ENCODE results near the gene F11. TPM values are rescaled to one million over a fixed set of nuclear protein-coding genes. Genes with fewer than 3 reads are reported as not detected.

The F11 gene
- total and polyA plus RNA-seq, 9 of the 15 experiments (the other 6 are each of a cell fraction or from before 2014, with no cell fraction given): not detected

GRCh38 chr4:186294160-186294559, 28.2 kb downstream of the F11 start:
- Histone ChIP-seq H3K79me2 (ENCODE audit: control insufficient read depth, insufficient read depth, low read length) (no peaks in the 10 kb centered on the region), H3K27ac (ENCODE audit: extremely low read depth, low read depth, low read length) (no peak overlapping the region), H3K9me3 (replicated peaks; ENCODE audit: control insufficient read depth, insufficient read depth, low read depth, low read length) (no peaks in the 10 kb centered on the region), H4K20me1 (replicated peaks; ENCODE audit: control insufficient read depth, insufficient read depth, low read length) (no peaks in the 10 kb centered on the region; the same call in 1 of the 2 replicates), H3K27me3 (ENCODE audit: control insufficient read depth in 2 of 2, insufficient read depth in 2 of 2, low read length in 2 of 2) (peaks cover 27 to 49% of the 10 kb centered on the region in 2 experiments), H3K36me3 (ENCODE audit: control insufficient read depth, insufficient read depth, low read length) (no peaks in the 10 kb centered on the region), H3K9ac (ENCODE audit: insufficient read depth in 1 of 2, low read depth in 2 of 2, low read length in 2 of 2) (no peak overlapping the region), H2AFZ (ENCODE audit: low read depth, low read length) (no peak overlapping the region), H3K4me2 (ENCODE audit: insufficient read depth, low read length) (no peak overlapping the region), H3K4me3 (no peak overlapping the region), H3K4me1 (replicated peaks in 1 of 2; ENCODE audit: control insufficient read depth in 2 of 2, insufficient read depth in 2 of 2, low read length in 2 of 2) (peaks cover 0 to 10% of the 10 kb centered on the region in 2 experiments; a peak in 1 of 5 replicates), H3K9me1 (ENCODE audit: control insufficient read depth, insufficient read depth, low read length) (no peaks in the 10 kb centered on the region)
- FAIRE-seq (peak; percentile 46), DNase-seq (ENCODE audit: extremely low read depth in 1 of 4, low spot score in 3 of 4) (no peak), ATAC-seq (no peak)
- ChIA-PET CTCF (ENCODE audit: low intra/inter-chr PET ratio) (no interaction called here), POLR2A (interaction anchor here (0.7 kb wide), 1 partner anchor 460 kb away, joined by 3 read pairs; no protein-coding TSS in a partner anchor)
- WGBS (ENCODE audit: insufficient coverage, low coverage, missing lambda C conversion rate): 4% methylated on average over 9 of the region's 9 CpGs
- intact Hi-C loops (cut with micrococcal nuclease): no loop called here
- BruUV-seq (replicated peaks): no TSS peak
- in situ Hi-C loops (cut with MboI): loop anchor here (10.0 kb wide), 1 partner anchor 301 kb away; no protein-coding TSS in a partner anchor
- TF ChIP-seq RBFOX2 (IDR thresholded peaks at IDR 0.05; ENCODE audit: low read depth, low read length) (no peak), SMARCC2 (IDR thresholded peaks at IDR 0.05; ENCODE audit: low read depth) (no peak), ETS2 (tag; IDR thresholded peaks at IDR 0.05; ENCODE audit: borderline replicate concordance, poor library complexity, severe bottlenecking) (no peak), RBBP5 (IDR thresholded peaks at IDR 0.05; ENCODE audit: borderline replicate concordance, insufficient read depth, low read length, poor library complexity, severe bottlenecking) (no peak), STAT5A (IDR thresholded peaks at IDR 0.05; ENCODE audit: borderline replicate concordance, low read length) (no peak), TEAD1 (CRISPR knock-in tag; IDR thresholded peaks at IDR 0.05) (no peak), SRSF7 (optimal IDR thresholded peaks at IDR 0.05; ENCODE audit: low read depth, low read length) (no peak), ZC3H8 (IDR thresholded peaks at IDR 0.05) (no peak), CREB3L1 (IDR thresholded peaks at IDR 0.05; ENCODE audit: borderline replicate concordance, low read depth) (no peak), ZNF766 (CRISPR knock-in tag; conservative IDR thresholded peaks at IDR 0.05) (no peak), MITF (IDR thresholded peaks at IDR 0.05) (no peak), NR3C1 (CRISPR knock-in tag; IDR thresholded peaks at IDR 0.05) (no peak), TCF7L2 (IDR thresholded peaks at IDR 0.05; ENCODE audit: low read depth, low read length) (no peak), ID3 (CRISPR knock-in tag; IDR thresholded peaks at IDR 0.05) (no peak), ID3 (tag; IDR thresholded peaks at IDR 0.05) (no peak)
- TF ChIP-seq, protein P1, sequence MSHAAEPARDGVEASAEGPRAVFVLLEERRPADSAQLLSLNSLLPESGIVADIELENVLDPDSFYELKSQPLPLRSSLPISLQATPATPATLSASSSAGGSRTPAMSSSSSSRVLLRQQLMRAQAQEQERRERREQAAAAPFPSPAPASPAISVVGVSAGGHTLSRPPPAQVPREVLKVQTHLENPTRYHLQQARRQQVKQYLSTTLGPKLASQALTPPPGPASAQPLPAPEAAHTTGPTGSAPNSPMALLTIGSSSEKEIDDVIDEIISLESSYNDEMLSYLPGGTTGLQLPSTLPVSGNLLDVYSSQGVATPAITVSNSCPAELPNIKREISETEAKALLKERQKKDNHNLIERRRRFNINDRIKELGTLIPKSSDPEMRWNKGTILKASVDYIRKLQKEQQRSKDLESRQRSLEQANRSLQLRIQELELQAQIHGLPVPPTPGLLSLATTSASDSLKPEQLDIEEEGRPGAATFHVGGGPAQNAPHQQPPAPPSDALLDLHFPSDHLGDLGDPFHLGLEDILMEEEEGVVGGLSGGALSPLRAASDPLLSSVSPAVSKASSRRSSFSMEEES (CRISPR knock-in tag; IDR thresholded peaks at IDR 0.05): no peak
